ENCODE results near the gene FOS. TPM values are rescaled to one million over a fixed set of nuclear protein-coding genes. Genes with fewer than 3 reads are reported as not detected.

The FOS gene
- total RNA-seq, 1 donor from 2014 or later: 32.9 TPM

- peak; percentile 30 for DNase-seq (ENCODE audit: low spot score)
- H3K27ac ChIP-seq: no peak overlapping the region
- H3K4me1 ChIP-seq: peaks cover 23% of the 10 kb centered on the region
- Mint-ChIP-seq H3K27me3 (ENCODE audit: insufficient read depth, low read depth) (peaks cover 8% of the 10 kb centered on the region), H3K36me3 (no peaks in the 10 kb centered on the region), H3K4me1 (peaks cover 51% of the 10 kb centered on the region), H3K9me3 (no peaks in the 10 kb centered on the region), H3K27ac (peak overlapping the region; percentile 87), H3K4me3 (no peak overlapping the region)
- H3K9ac ChIP-seq: no peak overlapping the region
- H4K20me1 ChIP-seq (ENCODE audit: low read depth): no peaks in the 10 kb centered on the region
- H3K27me3 ChIP-seq: no peaks in the 10 kb centered on the region
- no peak overlapping the region for H3K4me3 ChIP-seq
- H3K36me3 ChIP-seq: no peaks in the 10 kb centered on the region
- peak overlapping the region; percentile 63 for H2AFZ ChIP-seq (replicated peaks)
- H3K4me2 ChIP-seq: no peak overlapping the region
- H3F3A ChIP-seq (ENCODE audit: low read depth): no peaks in the 10 kb centered on the region
- TF ChIP-seq EZH2phosphoT487 (IDR thresholded peaks at IDR 0.05) (no peak), CTCF (IDR thresholded peaks at IDR 0.05) (no peak), EZH2 (IDR thresholded peaks at IDR 0.05) (no peak)
- H3K79me2 ChIP-seq (ENCODE audit: low read depth): no peaks in the 10 kb centered on the region
- H3K9me3 ChIP-seq (ENCODE audit: low read depth): no peaks in the 10 kb centered on the region
Measured at GRCh38 chr14:75238756-75239455, 39.7 kb upstream of the FOS start.

- no peaks in the 10 kb centered on the region for H3K9me3 Mint-ChIP-seq
- peaks cover 23% of the 10 kb centered on the region for H3K4me1 ChIP-seq
- H3K4me2 ChIP-seq: no peak overlapping the region
- no peaks in the 10 kb centered on the region for H3K27me3 ChIP-seq
- DNase-seq (ENCODE audit: low spot score): no peak
- H3K79me2 ChIP-seq (ENCODE audit: low read depth): no peaks in the 10 kb centered on the region
- no peaks in the 10 kb centered on the region for H3K36me3 Mint-ChIP-seq
- H3K4me1 Mint-ChIP-seq: peaks cover 48% of the 10 kb centered on the region
- H3K9me3 ChIP-seq (ENCODE audit: low read depth): no peaks in the 10 kb centered on the region
- H3K4me3 Mint-ChIP-seq: no peak overlapping the region
- no peak overlapping the region for H2AFZ ChIP-seq (replicated peaks)
- no peak overlapping the region for H3K9ac ChIP-seq
- H3F3A ChIP-seq (ENCODE audit: low read depth): no peaks in the 10 kb centered on the region
- H3K27ac ChIP-seq: no peak overlapping the region
- peaks cover 8% of the 10 kb centered on the region for H3K27me3 Mint-ChIP-seq (ENCODE audit: insufficient read depth, low read depth)
- no peak overlapping the region for H3K4me3 ChIP-seq
- H4K20me1 ChIP-seq (ENCODE audit: low read depth): no peaks in the 10 kb centered on the region
- no peaks in the 10 kb centered on the region for H3K36me3 ChIP-seq
- TF ChIP-seq EZH2phosphoT487 (IDR thresholded peaks at IDR 0.05) (no peak), EZH2 (IDR thresholded peaks at IDR 0.05) (no peak), CTCF (IDR thresholded peaks at IDR 0.05) (no peak)
- no peak overlapping the region for H3K27ac Mint-ChIP-seq
Measured at GRCh38 chr14:75240781-75241180, 37.8 kb upstream of the FOS start.

- peak; percentile 65 for DNase-seq (ENCODE audit: low spot score)
- no peaks in the 10 kb centered on the region for H3K36me3 Mint-ChIP-seq
- H3K4me2 ChIP-seq: no peak overlapping the region
- peak overlapping the region; percentile 62 for H3K4me3 Mint-ChIP-seq
- H3K27me3 Mint-ChIP-seq (ENCODE audit: insufficient read depth, low read depth): peaks cover 8% of the 10 kb centered on the region
- H3K27ac ChIP-seq: no peak overlapping the region
- H3K4me3 ChIP-seq: no peak overlapping the region
- peak overlapping the region; percentile 12 for H3K27ac Mint-ChIP-seq
- H3K9ac ChIP-seq: no peak overlapping the region
- no peaks in the 10 kb centered on the region for H3F3A ChIP-seq (ENCODE audit: low read depth)
- H3K27me3 ChIP-seq: no peaks in the 10 kb centered on the region
- H3K4me1 ChIP-seq: peaks cover 14% of the 10 kb centered on the region
- H3K36me3 ChIP-seq: no peaks in the 10 kb centered on the region
- H3K79me2 ChIP-seq (ENCODE audit: low read depth): no peaks in the 10 kb centered on the region
- H2AFZ ChIP-seq (replicated peaks): peak overlapping the region; percentile 82
- H3K4me1 Mint-ChIP-seq: peaks cover 33% of the 10 kb centered on the region
- H3K9me3 ChIP-seq (ENCODE audit: low read depth): no peaks in the 10 kb centered on the region
- H4K20me1 ChIP-seq (ENCODE audit: low read depth): no peaks in the 10 kb centered on the region
- TF ChIP-seq EZH2 (IDR thresholded peaks at IDR 0.05) (no peak), EZH2phosphoT487 (IDR thresholded peaks at IDR 0.05) (no peak), CTCF (IDR thresholded peaks at IDR 0.05) (no peak)
- H3K9me3 Mint-ChIP-seq: no peaks in the 10 kb centered on the region
Measured at GRCh38 chr14:75242546-75243273, 35.9 kb upstream of the FOS start.

All from neural progenitor cell (in vitro differentiated cells).